HCT116 (cell line): ENCODE results near the gene KSR1. TPM values are rescaled to one million over a fixed set of nuclear protein-coding genes. Genes with fewer than 3 reads are reported as not detected.

ENCODE experiments used
- ATAC-seq: fragments of 200-7000 bp; cut with Tn5 transposase; 2 replicates; pipeline ENCODE4 v1.9.1; 2020; ENCODE audit warnings: mild to moderate bottlenecking, moderate library complexity
- BruUV-seq: library from RNA; stranded (reverse); fragments of 400-500 nt; replicated peaks from 2 replicates; lab custom pipeline; 2021; lab: Mats Ljungman, UMichigan
- CTCF ChIA-PET: fragments of 300-600 bp; sonication (Branson Sonifier 250); formaldehyde crosslinking; loops from one replicate; lab custom pipeline; 2021; ENCODE audit warnings: antibody characterized with exemption; lab: Charles Lee
- POLR2A ChIA-PET: fragments of 300-600, 350-600 bp; sonication (Branson Sonifier 250); formaldehyde crosslinking; loops from one replicate; lab custom pipeline; 2021; ENCODE audit warnings: antibody characterized with exemption; lab: Charles Lee
- RAD21 ChIA-PET, 2 experiments: fragments of 300-600 bp; sonication (Branson Sonifier 250); formaldehyde crosslinking; loops; one replicate each; lab custom pipeline; 2023; ENCODE audit warnings: low total read pairs in 2 of 2; ENCODE audit not compliant: uncharacterized antibody in 2 of 2, unreplicated experiment in 2 of 2, low non-redundant PET in 1 of 2; lab: Charles Lee
- DNase-seq: peaks from one replicate; pipeline ENCODE4 v3.0.0-alpha.2; 2010; ENCODE audit warnings: low read depth, low spot score
- H2AFZ ChIP-seq: fragments of 200-600 bp; shearing (Covaris generic), sonication (generic); 2 replicates; pipeline ENCODE4 v1.6.1; 2017; ENCODE audit warnings: low read depth, mixed run types, mixed read lengths, antibody characterized with exemption, low read length; ENCODE audit not compliant: poor library complexity, severe bottlenecking
- H3K27ac ChIP-seq: 2 replicates; pipeline ENCODE4 v1.5.1; 2012; ENCODE audit warnings: low read depth, low read length
- H3K27me3 ChIP-seq: fragments of 200-600 bp; sonication (generic); 2 replicates; pipeline ENCODE4 v1.6.1; 2016; ENCODE audit warnings: mixed run types, low read length, mixed read lengths; ENCODE audit not compliant: insufficient read depth
- H3K36me3 ChIP-seq, 2 experiments: fragments of 200-500 bp in 1 of 2; fragments of 200-600 bp in 1 of 2; sonication (Bioruptor generic) in 1 of 2; sonication (generic) in 1 of 2; 2 replicates each; pipeline versions ENCODE4 v1.5.1 to v1.6.1; 2014 to 2016; ENCODE audit warnings: low read length in 2 of 2, inconsistent platforms in 1 of 2, mixed read lengths in 1 of 2, mixed run types in 1 of 2; ENCODE audit not compliant: insufficient read depth in 2 of 2, control insufficient read depth in 1 of 2
- H3K4me1 ChIP-seq, 2 experiments: fragments of 200-600 bp in 1 of 2; sonication (generic) in 1 of 2; 2 replicates each; pipeline versions ENCODE4 v1.5.1 to v1.6.1; 2012 to 2017; ENCODE audit warnings: low read length in 2 of 2, inconsistent platforms in 1 of 2, mild to moderate bottlenecking in 1 of 2, mixed read lengths in 1 of 2, mixed run types in 1 of 2, moderate library complexity in 1 of 2; ENCODE audit not compliant: insufficient read depth in 2 of 2, control insufficient read depth in 1 of 2
- H3K4me2 ChIP-seq: fragments of 200-600 bp; sonication (generic); 2 replicates; pipeline ENCODE4 v1.6.1; 2017; ENCODE audit warnings: mixed run types, low read length, mixed read lengths
- H3K4me3 ChIP-seq, 2 experiments: fragments of 200-600 bp in 1 of 2; sonication (generic) in 1 of 2; replicated peaks in 1 of 2; 2 replicates each; pipeline ENCODE4 v1.5.1; 2011 to 2016; ENCODE audit warnings: low read length in 2 of 2, control low read depth in 1 of 2, low read depth in 1 of 2, mild to moderate bottlenecking in 1 of 2, mixed read lengths in 1 of 2, mixed run types in 1 of 2
- H3K79me2 ChIP-seq: fragments of 200-600 bp; sonication (generic); 2 replicates; pipeline ENCODE4 v1.6.1; 2017; ENCODE audit warnings: mild to moderate bottlenecking, mixed run types, low read length, moderate library complexity, mixed read lengths; ENCODE audit not compliant: insufficient read depth
- H3K9ac ChIP-seq: fragments of 200-600 bp; sonication (generic); 2 replicates; pipeline ENCODE4 v1.6.1; 2016; ENCODE audit warnings: low read length, mixed read lengths
- H3K9me2 ChIP-seq: fragments of 200-600 bp; sonication (generic), shearing (Covaris generic); 2 replicates; pipeline ENCODE4 v1.6.1; 2017; ENCODE audit warnings: mixed run types, mild to moderate bottlenecking, moderate library complexity; ENCODE audit not compliant: insufficient read depth
- H3K9me3 ChIP-seq, 2 experiments: fragments of 200-500 bp in 1 of 2; fragments of 200-600 bp in 1 of 2; sonication (Bioruptor generic) in 1 of 2; sonication (generic) in 1 of 2; 2 replicates each; pipeline ENCODE4 v1.6.1; 2014 to 2017; ENCODE audit warnings: low read length in 2 of 2, mixed read lengths in 2 of 2, inconsistent platforms in 1 of 2, low read depth in 1 of 2, mild to moderate bottlenecking in 1 of 2, mixed run types in 1 of 2, moderate library complexity in 1 of 2; ENCODE audit not compliant: control insufficient read depth in 1 of 2, insufficient read depth in 1 of 2
- H4K20me1 ChIP-seq: fragments of 200-600 bp; sonication (generic), shearing (Covaris generic); 2 replicates; pipeline ENCODE4 v1.6.1; 2017; ENCODE audit warnings: mixed run types, mild to moderate bottlenecking, moderate library complexity; ENCODE audit not compliant: insufficient read depth
- CEBPB ChIP-seq: IDR thresholded peaks from 2 replicates; pipeline ENCODE4 v1.6.1; 2012; ENCODE audit warnings: low read depth
- FOSL1 ChIP-seq: IDR thresholded peaks from 2 replicates; pipeline ENCODE4 v1.6.1; 2012; ENCODE audit warnings: low read depth
- REST ChIP-seq: IDR thresholded peaks from 2 replicates; pipeline ENCODE4 v1.6.1; 2012; ENCODE audit warnings: low read depth
- SRF ChIP-seq: IDR thresholded peaks from 2 replicates; pipeline ENCODE4 v1.6.1; 2012; ENCODE audit warnings: low read depth
- ZNF274 ChIP-seq: fragments of 200-500 bp; sonication (Bioruptor generic); IDR thresholded peaks from 2 replicates; pipeline ENCODE4 v1.6.1; 2014; ENCODE audit warnings: mild to moderate bottlenecking, low read depth, low read length, inconsistent platforms
- intact Hi-C: fragments of 100-400 bp; cut with micrococcal nuclease; formaldehyde crosslinking; loops from 2 replicates; pipeline ENCODE4 v1.10.0; 2022
- total RNA-seq: library from RNA; stranded (reverse); gene quantifications from one replicate; pipeline ENCODE4 v1.2.1, GENCODE V29; 2021; ENCODE audit not compliant: unreplicated experiment
- TF ChIP-seq, protein P1 (sequence below): IDR thresholded peaks from 2 replicates; pipeline ENCODE4 v1.6.1; 2012

The KSR1 gene
- total RNA-seq, 1 experiment from 2014 or later, result 16.5 TPM

- H3K79me2 ChIP-seq, result no peaks in the 10 kb centered on the region
- intact Hi-C loops, result no loop called here
- no peak overlapping the region for H3K4me3 ChIP-seq
- no peaks in the 10 kb centered on the region for H3K9me3 ChIP-seq
- CTCF ChIA-PET, result no interaction called here
- peaks cover 6% of the 10 kb centered on the region in 2 experiments; a peak in 3 of 4 replicates for H3K4me1 ChIP-seq
- RAD21 ChIA-PET, result no interaction called here
- no peak for ATAC-seq
- H4K20me1 ChIP-seq, result no peaks in the 10 kb centered on the region
- no peak overlapping the region for H2AFZ ChIP-seq
- TF ChIP-seq CEBPB (no peak), REST (no peak), FOSL1 (no peak), ZNF274 (no peak), SRF (no peak)
- TF ChIP-seq, protein P1, sequence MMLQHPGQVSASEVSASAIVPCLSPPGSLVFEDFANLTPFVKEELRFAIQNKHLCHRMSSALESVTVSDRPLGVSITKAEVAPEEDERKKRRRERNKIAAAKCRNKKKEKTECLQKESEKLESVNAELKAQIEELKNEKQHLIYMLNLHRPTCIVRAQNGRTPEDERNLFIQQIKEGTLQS, result no peak
- TF ChIP-seq, all 23 proteins: peak for 0
- no TSS peak for BruUV-seq
- no peak overlapping the region for H3K9ac ChIP-seq
- no peak for DNase-seq
- no peak overlapping the region for H3K27ac ChIP-seq
- H3K4me2 ChIP-seq, result no peak overlapping the region
- POLR2A ChIA-PET, result no interaction called here
- no peaks in the 10 kb centered on the region for H3K9me2 ChIP-seq
- no peaks in the 10 kb centered on the region for H3K27me3 ChIP-seq
- no peaks in the 10 kb centered on the region for H3K36me3 ChIP-seq
These were observed 130.0 kb downstream of the KSR1 start for GRCh38 chr17:27586203-27586721.
